ENCODE data around the gene DCST2.

DNA sequence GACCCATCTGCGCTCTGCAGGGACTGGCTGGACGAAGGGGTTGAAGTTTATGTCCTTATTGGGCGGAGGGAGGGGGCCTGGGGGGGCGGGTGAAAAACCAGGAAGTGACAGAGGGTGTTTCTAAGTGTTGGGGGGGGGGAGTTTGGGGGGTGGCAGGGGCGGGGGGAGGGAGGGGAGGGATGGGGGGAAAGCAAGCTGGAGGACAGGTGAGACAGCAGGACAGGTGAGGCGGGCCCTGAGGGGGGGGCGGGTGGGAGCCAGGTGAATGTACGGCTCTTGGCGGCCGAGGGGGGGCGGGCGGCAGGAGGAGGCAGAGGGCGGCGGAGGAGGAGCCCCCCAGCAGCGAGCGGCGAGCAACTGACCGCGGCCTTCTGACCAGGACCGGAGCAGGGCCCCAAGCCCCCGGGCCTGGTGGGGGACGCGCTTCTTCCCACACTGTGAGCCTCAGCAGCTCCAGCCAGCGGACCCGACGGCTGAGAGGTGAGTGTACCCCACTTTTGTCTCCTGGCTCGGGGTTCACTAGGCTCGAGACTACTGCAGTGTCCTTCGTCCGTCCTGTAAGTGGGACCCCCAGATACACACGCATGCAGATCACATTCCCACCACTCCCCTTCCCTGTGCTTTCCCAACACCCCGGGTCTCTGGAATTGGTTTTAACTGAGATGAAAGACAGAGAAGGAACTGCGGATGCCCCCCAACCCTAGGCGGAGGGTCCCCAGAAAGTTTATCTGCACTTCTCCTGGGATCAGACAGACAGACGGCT, 30.9 kb downstream of the DCST2 start, which contains the start of gene ZBTB7B:
- TF ChIP-seq EZH2 (IDR thresholded peaks at IDR 0.05; ENCODE audit: low read length, unreplicated experiment): no peak
- no peak for TF ChIP-seq EZH2phosphoT487 (IDR thresholded peaks at IDR 0.05; ENCODE audit: borderline replicate concordance, low read length)
- TF ChIP-seq, protein P1, sequence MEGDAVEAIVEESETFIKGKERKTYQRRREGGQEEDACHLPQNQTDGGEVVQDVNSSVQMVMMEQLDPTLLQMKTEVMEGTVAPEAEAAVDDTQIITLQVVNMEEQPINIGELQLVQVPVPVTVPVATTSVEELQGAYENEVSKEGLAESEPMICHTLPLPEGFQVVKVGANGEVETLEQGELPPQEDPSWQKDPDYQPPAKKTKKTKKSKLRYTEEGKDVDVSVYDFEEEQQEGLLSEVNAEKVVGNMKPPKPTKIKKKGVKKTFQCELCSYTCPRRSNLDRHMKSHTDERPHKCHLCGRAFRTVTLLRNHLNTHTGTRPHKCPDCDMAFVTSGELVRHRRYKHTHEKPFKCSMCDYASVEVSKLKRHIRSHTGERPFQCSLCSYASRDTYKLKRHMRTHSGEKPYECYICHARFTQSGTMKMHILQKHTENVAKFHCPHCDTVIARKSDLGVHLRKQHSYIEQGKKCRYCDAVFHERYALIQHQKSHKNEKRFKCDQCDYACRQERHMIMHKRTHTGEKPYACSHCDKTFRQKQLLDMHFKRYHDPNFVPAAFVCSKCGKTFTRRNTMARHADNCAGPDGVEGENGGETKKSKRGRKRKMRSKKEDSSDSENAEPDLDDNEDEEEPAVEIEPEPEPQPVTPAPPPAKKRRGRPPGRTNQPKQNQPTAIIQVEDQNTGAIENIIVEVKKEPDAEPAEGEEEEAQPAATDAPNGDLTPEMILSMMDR (conservative IDR thresholded peaks at IDR 0.05; ENCODE audit: low read depth, low read length): no peak

Data from PC-3 (cell line).